Duodenal mucosa (tissue), 2 donors: ENCODE data around the gene GBX2.

Experiments used
- H3K27ac ChIP-seq: one replicate; pipeline ENCODE4 v1.7.0; 2013; ENCODE audit warnings: low read depth, low read length
- H3K27me3 ChIP-seq, 2 donors: one replicate each; pipeline ENCODE4 v1.7.0; 2013; ENCODE audit warnings: low read length in 2 of 2, control low read depth in 1 of 2; ENCODE audit not compliant: insufficient read depth in 2 of 2, control insufficient read depth in 1 of 2
- H3K36me3 ChIP-seq, 2 donors: one replicate each; pipeline ENCODE4 v1.7.0; 2013; ENCODE audit warnings: low read length in 2 of 2, control low read depth in 1 of 2; ENCODE audit not compliant: insufficient read depth in 2 of 2, control insufficient read depth in 1 of 2
- H3K4me1 ChIP-seq, 2 donors: one replicate each; pipeline ENCODE4 v1.7.0; 2013; ENCODE audit warnings: low read length in 2 of 2, control low read depth in 1 of 2; ENCODE audit not compliant: insufficient read depth in 2 of 2, control insufficient read depth in 1 of 2
- H3K4me3 ChIP-seq, 2 donors: one replicate each; pipeline ENCODE4 v1.7.0; 2013; ENCODE audit warnings: low read length in 2 of 2, low read depth in 1 of 2
- H3K9ac ChIP-seq, 2 donors: one replicate each; pipeline ENCODE4 v1.7.0; 2013; ENCODE audit warnings: low read length in 2 of 2, low read depth in 1 of 2
- H3K9me3 ChIP-seq, 2 donors: one replicate each; pipeline ENCODE4 v1.7.0; 2013; ENCODE audit warnings: low read length in 2 of 2, control low read depth in 1 of 2; ENCODE audit not compliant: control insufficient read depth in 1 of 2

Gene GBX2

GRCh38 chr2:236208019-236208926 is 40.1 kb upstream of the GBX2 start:
- no peak overlapping the region for H3K9ac ChIP-seq
- H3K4me3 ChIP-seq: no peak overlapping the region
- H3K27ac ChIP-seq: no peak overlapping the region
- peaks cover 0 to 4% of the 10 kb centered on the region in 2 donors for H3K9me3 ChIP-seq
- H3K36me3 ChIP-seq: no peaks in the 10 kb centered on the region
- no peaks in the 10 kb centered on the region for H3K4me1 ChIP-seq
- H3K27me3 ChIP-seq: peaks cover 4 to 6% of the 10 kb centered on the region in 2 donors

DNA sequence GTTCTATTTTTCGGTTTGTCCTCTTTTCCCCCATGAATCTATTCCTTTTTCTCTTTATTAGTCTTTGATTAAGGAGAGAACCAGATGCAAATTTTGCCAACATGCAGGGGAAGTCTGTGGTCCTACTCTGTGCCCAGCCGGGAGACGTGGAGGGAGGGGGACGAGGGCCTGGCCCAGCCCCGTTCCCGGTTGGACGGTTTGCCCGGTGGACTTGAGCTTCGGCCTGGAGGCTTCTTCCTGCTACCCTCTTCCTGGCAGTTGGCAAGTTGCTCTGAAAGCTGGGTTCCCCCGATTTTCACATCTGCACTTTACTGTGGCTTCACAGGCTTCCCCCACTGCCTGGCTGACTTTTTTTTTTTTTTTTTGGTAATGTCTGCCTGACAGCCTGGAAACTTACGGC is 39.3 kb upstream of the GBX2 start:
- Histone ChIP-seq H3K9ac (no peak overlapping the region), H3K4me1 (no peaks in the 10 kb centered on the region), H3K9me3 (peaks cover 0 to 4% of the 10 kb centered on the region in 2 donors), H3K27ac (no peak overlapping the region), H3K4me3 (no peak overlapping the region), H3K36me3 (no peaks in the 10 kb centered on the region), H3K27me3 (peaks cover 4 to 6% of the 10 kb centered on the region in 2 donors)

DNA sequence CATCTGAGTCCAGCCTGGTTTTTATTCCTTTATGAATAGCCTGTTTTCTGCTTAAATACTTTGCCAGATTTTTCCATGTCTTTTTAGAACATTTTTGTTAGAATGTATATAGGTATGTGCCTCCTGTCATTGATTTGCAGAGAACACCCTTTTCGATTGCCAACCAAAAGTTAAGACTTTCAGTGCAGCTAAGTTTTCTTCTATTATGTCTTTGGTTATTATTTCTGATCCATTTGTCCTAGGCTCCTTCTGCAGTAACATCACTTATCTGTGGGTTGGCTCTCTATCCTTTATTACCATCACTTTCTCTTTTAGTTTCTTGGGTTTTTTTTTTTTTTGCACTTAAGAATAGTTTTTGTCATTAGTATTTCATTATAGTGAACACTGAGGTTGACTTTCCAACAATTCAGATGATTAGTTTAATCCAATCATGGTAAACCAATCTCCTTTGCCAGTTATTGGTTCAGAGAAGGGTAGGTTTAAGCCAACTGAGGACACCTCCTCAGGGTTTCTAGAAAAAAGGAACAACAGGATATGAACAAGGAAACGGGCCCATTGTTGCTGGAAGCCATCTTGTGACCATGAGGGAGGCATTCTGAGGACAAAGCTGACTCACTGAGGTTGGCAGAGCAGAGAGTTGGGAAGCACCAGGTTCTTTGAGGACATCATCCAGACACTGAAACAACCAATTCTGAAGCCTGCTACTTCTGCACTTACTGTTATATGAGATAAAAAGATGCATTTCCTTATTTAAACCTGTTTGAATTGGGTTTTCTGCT is 37.9 kb upstream of the GBX2 start:
- H3K36me3 ChIP-seq: no peaks in the 10 kb centered on the region
- H3K4me1 ChIP-seq: no peaks in the 10 kb centered on the region
- H3K27ac ChIP-seq: no peak overlapping the region
- H3K27me3 ChIP-seq: peaks cover 4 to 6% of the 10 kb centered on the region in 2 donors
- no peak overlapping the region for H3K9ac ChIP-seq
- H3K4me3 ChIP-seq: no peak overlapping the region
- peaks cover 0 to 4% of the 10 kb centered on the region in 2 donors for H3K9me3 ChIP-seq

DNA sequence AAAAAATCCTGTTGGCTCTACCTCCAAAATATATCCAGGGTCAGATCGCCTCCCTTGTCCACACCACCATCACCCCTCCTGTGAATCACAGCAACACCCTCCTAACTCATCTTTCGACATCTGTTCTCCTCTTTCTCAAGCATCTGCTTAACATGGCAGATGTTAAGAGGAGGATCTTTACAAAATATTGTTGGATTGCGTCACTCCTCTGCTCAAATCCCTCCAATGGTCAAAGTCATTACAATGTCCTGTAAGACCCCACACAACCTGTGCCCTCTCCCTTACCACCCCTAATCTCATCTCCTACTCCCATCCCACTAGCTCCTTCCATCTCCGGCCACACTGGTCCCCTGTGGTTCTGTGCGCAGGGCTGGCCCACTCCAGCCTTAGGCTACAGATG is 36.8 kb upstream of the GBX2 start:
- Histone ChIP-seq H3K4me3 (no peak overlapping the region), H3K27me3 (peaks cover 4 to 6% of the 10 kb centered on the region in 2 donors), H3K9ac (no peak overlapping the region), H3K4me1 (no peaks in the 10 kb centered on the region), H3K9me3 (peaks cover 0 to 4% of the 10 kb centered on the region in 2 donors), H3K27ac (no peak overlapping the region), H3K36me3 (no peaks in the 10 kb centered on the region)

GRCh38 chr2:236200378-236200777 is 32.2 kb upstream of the GBX2 start:
- peaks cover 0 to 2% of the 10 kb centered on the region in 2 donors for H3K9me3 ChIP-seq
- H3K36me3 ChIP-seq: no peaks in the 10 kb centered on the region

GRCh38 chr2:236196366-236196765 is 28.2 kb upstream of the GBX2 start:
- Histone ChIP-seq H3K9me3 (no peaks in the 10 kb centered on the region), H3K36me3 (no peaks in the 10 kb centered on the region), H3K27ac (no peak overlapping the region), H3K4me1 (no peaks in the 10 kb centered on the region), H3K9ac (no peak overlapping the region), H3K27me3 (no peaks in the 10 kb centered on the region), H3K4me3 (no peak overlapping the region)

More at GRCh38 chr2:236200378-236200777, 32.2 kb upstream of the GBX2 start:
- H3K4me1 ChIP-seq: no peaks in the 10 kb centered on the region
- peaks cover 4 to 5% of the 10 kb centered on the region in 2 donors for H3K27me3 ChIP-seq
- no peak overlapping the region for H3K9ac ChIP-seq
- no peak overlapping the region for H3K4me3 ChIP-seq
- H3K27ac ChIP-seq: no peak overlapping the region

GRCh38 chr2:236195726-236196125 is 27.5 kb upstream of the GBX2 start:
- Histone ChIP-seq H3K9me3 (no peaks in the 10 kb centered on the region), H3K9ac (no peak overlapping the region), H3K4me1 (no peaks in the 10 kb centered on the region), H3K4me3 (no peak overlapping the region), H3K36me3 (no peaks in the 10 kb centered on the region), H3K27ac (no peak overlapping the region), H3K27me3 (no peaks in the 10 kb centered on the region)

DNA sequence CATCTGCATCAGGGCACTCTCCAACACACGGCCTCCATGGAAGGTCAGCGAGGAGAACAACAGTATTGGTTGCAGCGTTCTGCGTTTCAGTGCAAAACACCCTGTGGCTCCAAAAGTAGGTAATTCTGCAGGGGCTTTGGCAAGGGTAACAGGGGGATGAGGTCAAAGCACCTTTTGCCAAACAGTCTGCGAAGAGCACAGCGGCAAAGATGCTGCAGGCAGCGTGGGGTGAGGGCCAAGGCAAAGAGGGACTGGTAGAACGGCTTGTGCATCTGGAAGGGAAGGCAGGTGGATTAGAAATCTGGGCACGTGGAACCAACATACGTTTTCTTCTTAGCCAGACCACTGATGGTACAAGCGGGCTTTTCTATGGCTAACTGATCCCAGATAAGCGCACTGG is 26.6 kb upstream of the GBX2 start:
- no peak overlapping the region for H3K27ac ChIP-seq
- H3K36me3 ChIP-seq: no peaks in the 10 kb centered on the region
- H3K9me3 ChIP-seq: no peaks in the 10 kb centered on the region
- no peaks in the 10 kb centered on the region for H3K4me1 ChIP-seq
- H3K27me3 ChIP-seq: no peaks in the 10 kb centered on the region
- H3K9ac ChIP-seq: no peak overlapping the region
- H3K4me3 ChIP-seq: no peak overlapping the region

- Histone ChIP-seq H3K4me1 (no peaks in the 10 kb centered on the region), H3K9ac (no peak overlapping the region), H3K36me3 (no peaks in the 10 kb centered on the region), H3K9me3 (no peaks in the 10 kb centered on the region), H3K4me3 (no peak overlapping the region), H3K27ac (no peak overlapping the region), H3K27me3 (no peaks in the 10 kb centered on the region)
Observed at GRCh38 chr2:236193026-236193425, 24.8 kb upstream of the GBX2 start.

DNA sequence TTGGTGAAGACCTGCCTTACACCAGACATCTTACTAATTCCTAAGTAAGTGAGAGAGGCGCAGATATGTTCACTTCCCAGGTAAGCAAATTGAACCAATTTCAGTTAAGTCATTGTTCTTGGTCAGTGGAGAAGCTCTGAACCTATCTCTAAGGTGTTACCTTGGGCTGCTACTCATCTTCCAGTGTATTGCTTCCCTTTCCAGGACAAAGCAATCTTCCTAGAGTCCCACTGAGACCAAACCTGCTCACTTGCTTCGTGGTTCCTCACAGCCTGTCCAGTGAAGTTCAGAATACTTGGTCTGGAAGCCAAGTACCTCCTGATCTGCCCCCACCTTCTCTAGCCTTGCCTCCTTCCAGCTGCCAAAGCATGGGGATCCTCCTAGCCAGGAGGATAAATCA is 22.5 kb upstream of the GBX2 start:
- Histone ChIP-seq H3K4me3 (no peak overlapping the region), H3K9me3 (no peaks in the 10 kb centered on the region), H3K4me1 (no peaks in the 10 kb centered on the region)

More for the DNA sequence above, 22.5 kb upstream of the GBX2 start:
- Histone ChIP-seq H3K27me3 (no peaks in the 10 kb centered on the region), H3K27ac (no peak overlapping the region), H3K9ac (no peak overlapping the region), H3K36me3 (no peaks in the 10 kb centered on the region)
